Activated naive CD4-positive, alpha-beta T cell (primary cell): ENCODE measurements around the gene LHFPL6.

Experiments
- DNase-seq, 4 experiments: peaks; one replicate each; lab custom pipeline; 2025; lab: John Stamatoyannopoulos, UW

LHFPL6 gene

DNA sequence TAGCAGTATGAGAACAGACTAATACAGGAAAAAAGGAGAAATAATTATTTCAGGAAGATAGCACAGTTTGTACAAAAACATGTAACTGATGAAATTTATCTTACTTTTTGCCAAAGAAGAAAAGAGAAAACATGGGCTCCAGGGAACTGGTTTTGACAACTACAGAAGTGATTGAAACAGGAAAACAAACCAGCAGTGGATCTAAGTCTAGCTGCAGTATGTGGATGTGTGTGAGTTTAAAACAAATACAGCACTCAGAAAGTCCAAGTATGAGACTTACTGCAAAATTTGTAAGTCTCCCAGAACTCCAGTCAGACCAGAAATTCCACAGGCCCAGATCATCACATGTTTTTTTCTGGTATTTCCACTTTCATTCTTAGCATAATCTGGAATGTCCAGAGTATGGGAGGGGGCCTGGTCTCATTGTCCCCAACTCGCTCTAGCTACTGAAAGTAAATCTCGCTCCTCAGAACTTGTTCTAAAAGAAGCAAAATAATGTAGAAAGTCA, 305.3 kb downstream of the LHFPL6 start:
- no peak for DNase-seq

- DNase-seq = no peak
These were observed 306.0 kb downstream of the LHFPL6 start for GRCh38 chr13:39297023-39297422.

- DNase-seq = no peak
These were observed 306.8 kb downstream of the LHFPL6 start for GRCh38 chr13:39296193-39296592.
